CD4-positive, alpha-beta T cell treated with Interleukin-12 subunit alpha and Interleukin-12 subunit beta, for 1 hour (primary cell): ENCODE data around the gene ITK.
A peak's percentile ranks its signal among the peaks of the same experiment; 100 is the strongest.

Experiments used
- DNase-seq: peaks from one replicate; pipeline ENCODE4 v3.0.0-alpha.2; 2020

ITK gene

DNA sequence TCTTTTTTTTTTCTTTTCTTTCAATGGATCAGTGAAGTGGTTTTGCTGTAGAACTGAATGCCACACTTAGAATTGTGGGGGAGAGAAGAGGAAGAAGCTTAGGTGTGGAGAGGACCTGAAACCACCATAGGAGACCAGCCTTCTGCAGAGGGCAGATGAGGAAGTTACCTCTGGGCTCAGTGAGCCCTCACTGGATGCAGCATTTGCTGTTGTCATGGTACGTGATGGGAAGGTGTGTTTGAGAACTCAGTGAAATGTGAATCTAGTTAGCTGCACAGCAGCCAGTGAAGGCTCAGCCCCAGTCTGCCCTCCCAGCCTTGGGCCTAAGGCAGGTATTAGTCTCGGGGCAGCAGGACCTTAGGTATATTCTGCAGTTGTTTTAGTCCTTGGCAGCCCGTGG lies 102.8 kb downstream of the ITK start:
- DNase-seq = no peak

GRCh38 chr5:157284458-157285212 lies 104.0 kb downstream of the ITK start:
- DNase-seq = no peak

DNA sequence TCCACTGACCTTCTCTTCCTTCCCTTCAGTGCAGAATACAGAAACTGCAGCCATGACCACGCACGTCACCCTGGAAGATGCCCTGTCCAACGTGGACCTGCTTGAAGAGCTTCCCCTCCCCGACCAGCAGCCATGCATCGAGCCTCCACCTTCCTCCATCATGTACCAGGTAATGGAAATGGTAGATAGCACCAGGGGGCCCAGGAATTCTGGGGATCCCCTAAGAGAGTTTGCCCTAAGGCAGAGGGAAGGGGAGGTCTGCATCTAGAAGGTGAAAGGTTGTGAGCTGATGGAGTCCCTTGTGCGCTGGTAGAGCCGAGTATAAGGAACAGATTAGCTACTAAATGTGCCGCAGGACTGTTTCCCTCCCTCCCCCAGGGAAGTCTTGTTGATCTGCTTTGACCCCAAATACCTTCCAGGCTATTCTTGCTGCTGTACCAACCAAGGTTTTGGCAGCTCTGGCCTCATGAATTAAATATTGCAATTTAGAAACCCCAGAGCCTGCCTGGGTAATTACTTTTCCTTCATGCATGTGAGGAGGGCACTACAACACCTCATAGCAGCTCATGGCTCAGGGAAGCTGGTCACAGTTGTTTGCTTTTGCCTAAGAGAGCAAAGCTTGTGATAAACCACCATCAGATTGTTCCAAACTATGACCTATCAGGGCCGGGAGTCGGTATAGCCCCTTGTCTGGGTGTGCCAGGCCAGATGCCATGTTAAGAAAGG lies 104.8 kb downstream of the ITK start:
- no peak for DNase-seq

DNA sequence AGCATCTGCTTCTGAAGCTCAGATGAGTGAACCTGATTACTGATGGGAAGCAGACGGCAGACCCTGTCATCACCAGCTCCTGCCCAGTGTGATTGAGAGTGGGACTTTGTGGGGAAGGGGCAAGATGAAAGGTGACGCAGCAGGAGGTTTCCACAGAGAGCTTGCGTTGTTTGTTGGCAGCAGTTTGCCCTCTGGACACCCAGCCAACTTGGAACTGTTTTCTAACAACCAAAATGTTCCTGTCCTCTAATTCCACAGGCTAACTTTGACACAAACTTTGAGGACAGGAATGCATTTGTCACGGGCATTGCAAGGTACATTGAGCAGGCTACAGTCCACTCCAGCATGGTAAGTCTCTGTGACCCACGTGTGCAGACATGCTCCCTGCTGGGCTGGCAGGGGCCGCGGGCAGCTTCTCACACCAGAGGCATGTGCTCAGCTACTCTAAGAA lies 106.1 kb downstream of the ITK start:
- DNase-seq = no peak

DNA sequence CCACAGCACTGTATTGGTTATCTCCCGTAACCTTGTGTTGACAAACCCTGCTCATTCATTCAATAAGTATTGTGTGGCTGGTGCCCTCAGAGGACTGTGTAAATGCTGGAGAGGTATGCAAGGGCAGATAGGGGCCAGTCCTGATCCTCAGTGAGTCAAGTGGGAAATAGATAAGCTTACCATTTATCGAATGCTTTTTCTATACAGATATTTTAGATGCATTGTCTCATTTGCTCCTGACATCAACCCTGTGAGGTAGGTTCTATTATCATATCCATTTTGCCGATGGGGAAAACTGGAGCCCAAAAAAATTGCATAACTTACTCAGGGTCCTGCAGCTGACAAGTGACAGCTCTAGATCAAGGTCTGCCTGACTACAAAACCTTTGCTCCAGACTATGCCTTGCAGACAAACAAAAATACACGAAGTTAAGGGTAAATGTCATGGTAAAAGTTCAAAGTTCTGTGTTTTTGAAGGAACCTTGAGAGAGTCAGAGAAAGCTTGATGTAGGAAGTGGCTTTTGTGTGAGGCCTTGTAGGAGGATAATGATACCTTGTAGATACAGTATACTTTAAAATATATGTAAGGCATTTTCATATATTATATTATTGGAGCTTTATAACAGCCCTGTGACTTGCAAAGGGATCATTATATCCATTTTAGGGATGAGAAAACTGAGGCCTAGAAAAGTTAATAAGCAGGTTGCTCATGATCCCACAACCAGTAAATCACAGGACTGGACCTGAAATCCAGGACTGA lies 107.9 kb downstream of the ITK start:
- no peak for DNase-seq

- DNase-seq = no peak
These were observed 108.7 kb downstream of the ITK start for GRCh38 chr5:157289164-157289819.

DNA sequence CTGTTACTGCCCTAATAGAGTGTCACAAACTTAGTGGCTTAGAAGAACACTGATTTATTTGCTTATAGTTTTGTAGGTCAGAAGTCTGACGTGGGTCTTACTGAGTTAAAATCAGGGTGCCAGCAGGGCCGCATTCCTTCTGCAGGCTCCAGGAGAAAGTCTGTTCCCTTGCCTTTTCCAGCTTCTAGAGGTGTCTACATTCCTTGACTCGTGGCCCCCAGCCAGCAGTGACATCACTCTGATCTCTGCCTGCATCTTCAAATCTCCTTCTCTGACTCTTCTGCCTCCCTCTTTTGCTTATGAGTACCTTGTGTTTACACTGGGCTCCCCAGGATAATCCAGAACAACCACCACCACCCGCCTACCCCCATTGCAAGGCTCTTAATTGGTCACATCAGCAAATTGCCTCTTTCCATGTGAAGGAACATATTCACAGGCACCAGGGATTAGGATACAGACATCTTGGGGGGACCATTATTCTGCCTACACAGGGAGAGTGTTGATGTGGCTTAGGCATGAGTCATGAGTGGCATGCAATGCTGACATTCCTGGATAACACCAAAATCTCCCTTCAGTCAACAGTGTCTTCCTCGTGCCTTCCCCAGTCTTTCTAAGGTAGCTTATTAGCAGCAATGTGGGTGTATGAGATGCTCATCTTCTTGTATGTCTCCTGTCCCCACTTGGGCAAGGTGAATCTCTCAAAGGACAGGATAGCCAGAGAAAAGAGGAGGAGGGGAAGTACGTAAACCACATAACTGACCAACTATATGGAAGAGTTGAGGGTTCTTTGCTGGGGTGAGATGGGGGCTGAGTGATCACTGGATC lies 109.7 kb downstream of the ITK start:
- DNase-seq = no peak

GRCh38 chr5:157290981-157291711 lies 110.5 kb downstream of the ITK start:
- DNase-seq = no peak

DNA sequence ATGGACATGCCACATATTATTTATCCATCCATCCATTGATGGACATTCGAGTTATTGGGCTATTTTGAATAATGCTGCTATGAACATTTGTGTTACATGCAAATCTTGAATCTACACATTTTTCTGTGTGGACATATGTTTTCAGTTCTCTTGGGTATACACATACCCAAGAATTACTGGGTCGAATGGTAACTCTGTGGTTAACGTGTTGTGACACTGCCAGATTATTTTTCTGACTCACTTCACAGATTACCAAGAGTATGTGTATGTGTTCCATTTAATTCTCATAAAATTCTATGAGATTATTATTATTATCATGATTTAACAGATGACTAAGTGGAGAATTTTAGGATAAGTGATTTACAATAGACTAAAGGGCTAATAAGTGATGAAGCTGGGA lies 112.0 kb downstream of the ITK start:
- no peak for DNase-seq

DNA sequence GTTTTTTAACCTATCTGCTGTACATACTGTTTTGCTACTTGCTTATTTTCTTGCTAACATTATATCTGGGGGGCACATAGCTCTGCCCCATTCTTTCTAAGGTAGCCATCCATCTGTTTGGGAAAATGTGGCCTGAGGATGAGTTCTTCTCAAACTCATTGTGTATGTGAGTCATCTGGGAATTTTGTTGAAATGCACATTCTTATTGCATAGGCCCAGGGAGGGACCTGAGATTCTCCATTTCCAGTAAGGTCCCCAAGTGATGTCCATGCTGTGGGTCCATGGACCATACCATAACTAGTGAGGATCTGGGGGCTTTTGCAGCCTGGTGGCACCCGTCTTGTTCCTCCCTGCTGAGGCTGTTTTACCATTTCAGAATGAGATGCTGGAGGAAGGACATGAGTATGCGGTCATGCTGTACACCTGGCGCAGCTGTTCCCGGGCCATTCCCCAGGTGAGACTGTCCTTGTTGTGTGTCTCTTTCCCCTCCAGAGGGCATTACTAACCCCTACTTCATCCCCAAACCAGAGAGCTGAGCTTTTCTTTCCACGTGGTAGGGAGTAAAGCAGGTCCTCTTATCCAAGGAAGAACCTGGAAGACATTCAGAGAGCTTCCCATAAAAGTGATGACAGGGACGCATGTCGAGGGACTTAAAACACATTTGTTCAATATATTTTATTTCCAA lies 113.9 kb downstream of the ITK start:
- DNase-seq = no peak

- DNase-seq = no peak
These were observed 114.6 kb downstream of the ITK start for GRCh38 chr5:157295247-157295646.

DNA sequence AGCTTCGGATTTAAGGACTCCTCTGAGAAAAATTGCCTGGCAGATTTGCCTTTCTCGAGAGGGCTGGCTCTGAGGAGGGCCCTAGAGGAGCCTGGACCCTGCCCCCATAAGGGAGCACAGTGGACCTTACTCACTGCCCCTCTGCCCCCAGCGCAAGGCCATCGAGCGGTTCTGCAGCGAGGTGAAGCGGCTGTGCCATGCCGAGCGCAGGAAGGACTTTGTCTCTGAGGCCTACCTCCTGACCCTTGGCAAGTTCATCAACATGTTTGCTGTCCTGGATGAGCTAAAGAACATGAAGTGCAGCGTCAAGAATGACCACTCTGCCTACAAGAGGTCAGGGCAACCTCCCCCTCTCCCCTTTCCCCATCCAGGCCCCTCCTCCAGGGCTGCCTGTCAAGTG lies 119.9 kb downstream of the ITK start:
- no peak for DNase-seq

DNA sequence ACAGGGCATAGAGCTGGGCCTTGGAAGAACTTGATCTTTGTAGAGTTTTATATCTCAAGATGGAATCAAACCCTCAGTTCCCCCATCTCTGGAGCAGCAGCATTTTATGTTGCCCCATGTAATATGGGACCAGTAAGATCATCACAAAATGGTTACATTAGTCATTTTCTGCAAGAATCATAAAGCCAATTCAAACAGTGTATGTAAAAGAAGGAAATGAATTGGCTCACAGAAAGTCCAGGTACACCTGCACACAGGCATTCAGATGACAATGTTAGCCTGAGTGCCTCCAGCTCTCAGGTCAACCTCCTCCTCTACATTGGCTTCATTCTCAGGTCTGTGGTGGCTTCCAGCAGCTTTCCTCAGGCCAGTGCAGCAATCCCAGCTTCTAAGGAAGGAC lies 120.4 kb downstream of the ITK start:
- no peak for DNase-seq

DNA sequence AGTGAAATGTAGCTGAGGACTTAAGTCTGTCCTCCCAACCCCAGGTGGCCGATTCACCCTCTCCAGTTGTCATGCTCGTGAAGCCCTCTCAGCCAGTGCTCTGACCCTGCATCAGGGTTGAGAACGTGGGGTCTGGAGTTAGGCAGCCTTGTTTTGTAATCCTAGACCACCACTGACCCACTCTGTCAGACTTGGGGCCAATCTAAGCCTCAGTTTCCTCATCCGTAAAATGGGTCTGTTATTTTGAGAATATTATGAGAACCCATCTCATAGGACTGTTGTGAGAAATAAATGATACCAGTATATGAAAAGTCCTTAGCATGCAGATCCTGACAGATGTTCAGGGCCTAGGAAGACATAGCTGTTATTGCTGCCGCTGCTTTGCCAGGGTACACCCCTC lies 122.4 kb downstream of the ITK start:
- no peak for DNase-seq

GRCh38 chr5:157303667-157304327 lies 123.2 kb downstream of the ITK start:
- DNase-seq = peak; percentile 62
